Measurements from ENCODE around the gene NNMT. TPM values are rescaled to one million over a fixed set of nuclear protein-coding genes. Genes with fewer than 3 reads are reported as not detected.

NNMT gene
- polyA plus RNA-seq, 1 donor from 2014 or later: not detected

- H3K27me3 ChIP-seq (ENCODE audit: insufficient read depth, low read depth, low read length): no peaks in the 10 kb centered on the region
- H3F3A ChIP-seq (ENCODE audit: insufficient read depth, low read length, poor library complexity, severe bottlenecking): no peaks in the 10 kb centered on the region
- no peak overlapping the region for H3K27ac ChIP-seq (ENCODE audit: low read length)
- no peaks in the 10 kb centered on the region for H4K20me1 ChIP-seq (ENCODE audit: insufficient read depth)
- no peaks in the 10 kb centered on the region for H3K36me3 ChIP-seq (ENCODE audit: insufficient read depth, low read length)
- no peaks in the 10 kb centered on the region for H3K9me3 ChIP-seq (ENCODE audit: low read length)
- no peaks in the 10 kb centered on the region for H3K79me2 ChIP-seq (replicated peaks; ENCODE audit: insufficient read depth, low read length)
- no peaks in the 10 kb centered on the region for H3K9me2 ChIP-seq (ENCODE audit: insufficient read depth, low read length)
- H3K4me3 ChIP-seq (ENCODE audit: low read length): no peak overlapping the region
- no peak overlapping the region for H3K4me2 ChIP-seq (ENCODE audit: low read length)
- no peak overlapping the region for H3K9ac ChIP-seq (ENCODE audit: low read length)
- no peak overlapping the region for H2AFZ ChIP-seq (ENCODE audit: low read depth, low read length)
- TF ChIP-seq TAF1 (IDR thresholded peaks at IDR 0.05; ENCODE audit: low read depth) (no peak), MXI1 (conservative IDR thresholded peaks at IDR 0.05; ENCODE audit: poor library complexity, severe bottlenecking) (no peak), EP300 (conservative IDR thresholded peaks at IDR 0.05; ENCODE audit: poor library complexity, severe bottlenecking) (no peak), RAD21 (conservative IDR thresholded peaks at IDR 0.05) (no peak), EZH2 (IDR thresholded peaks at IDR 0.05; ENCODE audit: borderline replicate concordance, insufficient read depth, low read length, poor library complexity, severe bottlenecking) (no peak), CTCF (IDR thresholded peaks at IDR 0.05; ENCODE audit: poor library complexity, severe bottlenecking) (no peak), POLR2AphosphoS5 (IDR thresholded peaks at IDR 0.05) (no peak), REST (IDR thresholded peaks at IDR 0.05; ENCODE audit: borderline replicate concordance) (no peak), SMC3 (conservative IDR thresholded peaks at IDR 0.05; ENCODE audit: poor library complexity) (no peak)
These were observed 4.9 kb downstream of the NNMT start for GRCh38 chr11:114301088-114301487.

- TF ChIP-seq TAF1 (IDR thresholded peaks at IDR 0.05; ENCODE audit: low read depth) (no peak), REST (IDR thresholded peaks at IDR 0.05; ENCODE audit: borderline replicate concordance) (no peak), EP300 (conservative IDR thresholded peaks at IDR 0.05; ENCODE audit: poor library complexity, severe bottlenecking) (no peak), EZH2 (IDR thresholded peaks at IDR 0.05; ENCODE audit: borderline replicate concordance, insufficient read depth, low read length, poor library complexity, severe bottlenecking) (no peak), MXI1 (conservative IDR thresholded peaks at IDR 0.05; ENCODE audit: poor library complexity, severe bottlenecking) (no peak), RAD21 (conservative IDR thresholded peaks at IDR 0.05) (no peak), CTCF (IDR thresholded peaks at IDR 0.05; ENCODE audit: poor library complexity, severe bottlenecking) (no peak), SMC3 (conservative IDR thresholded peaks at IDR 0.05; ENCODE audit: poor library complexity) (no peak), POLR2AphosphoS5 (IDR thresholded peaks at IDR 0.05) (no peak)
- Histone ChIP-seq H4K20me1 (ENCODE audit: insufficient read depth) (no peaks in the 10 kb centered on the region), H3K9me2 (ENCODE audit: insufficient read depth, low read length) (no peaks in the 10 kb centered on the region), H3K36me3 (ENCODE audit: insufficient read depth, low read length) (no peaks in the 10 kb centered on the region), H3K4me3 (ENCODE audit: low read length) (no peak overlapping the region), H3K79me2 (replicated peaks; ENCODE audit: insufficient read depth, low read length) (no peaks in the 10 kb centered on the region), H3K27me3 (ENCODE audit: insufficient read depth, low read depth, low read length) (no peaks in the 10 kb centered on the region), H3K4me2 (ENCODE audit: low read length) (no peak overlapping the region), H3K27ac (ENCODE audit: low read length) (no peak overlapping the region), H3K9ac (ENCODE audit: low read length) (no peak overlapping the region), H2AFZ (ENCODE audit: low read depth, low read length) (no peak overlapping the region), H3K9me3 (ENCODE audit: low read length) (no peaks in the 10 kb centered on the region), H3F3A (ENCODE audit: insufficient read depth, low read length, poor library complexity, severe bottlenecking) (no peaks in the 10 kb centered on the region)
These were observed 5.7 kb downstream of the NNMT start for GRCh38 chr11:114301927-114302326.
